Effector memory CD4-positive, alpha-beta T cell (primary cell): ENCODE measurements around the gene SH2D2A.
A peak's percentile ranks its signal among the peaks of the same experiment; 100 is the strongest.

ENCODE experiments used
- DNase-seq, 3 donors: peaks; one replicate each; pipeline ENCODE4 v3.0.0-alpha.2; 2020
- H3K27ac ChIP-seq: 2 replicates; pipeline ENCODE4 v1.7.0; 2013; ENCODE audit warnings: mild to moderate bottlenecking, low read length, moderate library complexity; ENCODE audit not compliant: insufficient read depth, poor library complexity, severe bottlenecking
- H3K27me3 ChIP-seq: replicated peaks from 2 replicates; pipeline ENCODE4 v1.7.0; 2013; ENCODE audit warnings: mild to moderate bottlenecking, low read length; ENCODE audit not compliant: insufficient read depth, control insufficient read depth, poor library complexity, severe bottlenecking
- H3K36me3 ChIP-seq: 2 replicates; pipeline ENCODE4 v1.7.0; 2013; ENCODE audit warnings: mild to moderate bottlenecking, low read length, moderate library complexity; ENCODE audit not compliant: control insufficient read depth, insufficient read depth
- H3K4me1 ChIP-seq: 2 replicates; pipeline ENCODE4 v1.7.0; 2013; ENCODE audit warnings: low read length, mild to moderate bottlenecking; ENCODE audit not compliant: control insufficient read depth, insufficient read depth, poor library complexity, severe bottlenecking
- H3K4me3 ChIP-seq: 2 replicates; pipeline ENCODE4 v1.7.0; 2013; ENCODE audit warnings: low read length, low read depth, mild to moderate bottlenecking; ENCODE audit not compliant: insufficient read depth, poor library complexity, severe bottlenecking
- H3K9me3 ChIP-seq: 2 replicates; pipeline ENCODE4 v1.7.0; 2013; ENCODE audit warnings: mild to moderate bottlenecking, low read length, moderate library complexity; ENCODE audit not compliant: control insufficient read depth

Gene SH2D2A

DNA sequence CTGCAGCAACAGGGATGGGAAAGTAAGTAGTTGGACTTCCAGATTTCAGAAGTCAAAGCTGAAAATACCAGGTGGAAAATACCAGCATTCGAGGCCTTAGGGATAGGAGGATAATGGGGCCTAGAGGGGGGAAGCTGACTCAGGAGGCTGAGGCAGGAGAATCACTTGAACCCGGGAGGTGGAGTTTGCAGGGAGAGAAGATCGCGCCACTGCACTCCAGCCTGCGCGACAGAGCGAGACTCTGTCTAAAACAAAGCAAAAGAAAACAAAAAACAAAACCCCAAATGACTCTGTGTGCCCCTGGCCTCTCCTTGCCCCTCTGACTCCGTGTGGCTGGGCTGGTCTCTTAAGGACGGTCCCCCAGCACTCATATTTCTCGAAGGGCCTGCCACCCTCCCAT is 3.4 kb downstream of the SH2D2A start:
- Histone ChIP-seq H3K36me3 (peaks cover 22% of the 10 kb centered on the region), H3K9me3 (no peaks in the 10 kb centered on the region), H3K27me3 (no peaks in the 10 kb centered on the region), H3K4me1 (peaks cover 50% of the 10 kb centered on the region), H3K4me3 (peak overlapping the region; percentile 55), H3K27ac (peak overlapping the region; percentile 99)
- no peak for DNase-seq

DNA sequence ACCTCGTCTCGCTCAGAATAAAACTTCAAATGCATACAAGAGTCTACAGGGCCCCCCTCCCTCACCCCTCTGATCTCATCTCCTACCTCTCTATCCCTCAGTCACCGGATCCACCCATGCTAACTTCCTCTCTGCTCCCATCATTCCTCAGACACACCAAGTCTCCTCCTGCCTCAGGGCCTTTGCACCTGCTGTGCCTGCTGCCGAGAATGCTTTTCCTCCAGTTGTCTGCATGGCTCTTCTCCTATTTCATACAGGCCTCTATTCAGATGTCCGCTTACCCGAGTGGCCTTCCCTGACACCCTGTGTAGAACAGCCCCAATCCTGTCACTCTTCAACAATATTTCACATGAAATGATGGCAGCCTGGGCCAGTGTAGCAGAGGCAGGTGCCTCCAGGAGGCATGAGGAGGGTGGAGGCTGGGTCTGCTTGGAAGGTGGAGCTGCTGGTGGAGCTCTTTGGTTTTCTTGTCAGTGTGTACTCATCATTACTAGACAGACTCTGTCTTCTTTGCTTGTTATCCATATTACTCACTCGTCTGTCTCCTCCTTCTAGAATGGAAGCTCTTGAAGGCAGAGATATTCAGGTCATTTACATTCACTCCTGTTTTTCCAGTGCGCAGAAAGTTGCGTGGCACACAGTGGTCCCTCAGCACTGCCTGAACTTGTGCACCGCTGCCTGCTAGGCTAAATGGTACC is 4.2 kb downstream of the SH2D2A start:
- peaks cover 56% of the 10 kb centered on the region for H3K4me1 ChIP-seq
- peak overlapping the region; percentile 34 for H3K27ac ChIP-seq
- peaks cover 22% of the 10 kb centered on the region for H3K36me3 ChIP-seq
- H3K9me3 ChIP-seq: no peaks in the 10 kb centered on the region
- H3K27me3 ChIP-seq: no peaks in the 10 kb centered on the region
- no peak overlapping the region for H3K4me3 ChIP-seq
- DNase-seq: no peak

DNA sequence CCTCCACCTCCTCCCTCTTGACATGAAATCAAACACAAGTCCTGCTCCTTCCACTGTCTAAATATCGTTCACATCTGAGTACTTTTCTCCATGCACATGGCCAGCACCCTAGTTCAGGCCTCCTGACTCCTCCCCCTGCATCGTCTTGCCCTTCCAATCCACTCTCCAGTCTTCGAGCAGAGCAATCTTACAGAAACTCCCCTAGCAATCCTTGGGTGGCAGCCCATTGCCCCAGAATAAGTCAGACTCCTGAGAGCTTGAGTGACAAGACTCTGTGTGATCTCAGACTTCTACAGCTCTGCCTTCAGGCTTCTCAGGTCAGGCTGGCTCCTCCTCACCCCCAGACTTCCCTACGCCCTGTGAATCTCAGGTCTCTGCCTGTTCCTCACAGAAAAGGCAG is 5.5 kb downstream of the SH2D2A start:
- no peak overlapping the region for H3K4me3 ChIP-seq
- H3K4me1 ChIP-seq: peaks cover 49% of the 10 kb centered on the region
- H3K36me3 ChIP-seq: peaks cover 28% of the 10 kb centered on the region
- H3K9me3 ChIP-seq: no peaks in the 10 kb centered on the region
- no peak for DNase-seq
- no peak overlapping the region for H3K27ac ChIP-seq
- no peaks in the 10 kb centered on the region for H3K27me3 ChIP-seq

DNA sequence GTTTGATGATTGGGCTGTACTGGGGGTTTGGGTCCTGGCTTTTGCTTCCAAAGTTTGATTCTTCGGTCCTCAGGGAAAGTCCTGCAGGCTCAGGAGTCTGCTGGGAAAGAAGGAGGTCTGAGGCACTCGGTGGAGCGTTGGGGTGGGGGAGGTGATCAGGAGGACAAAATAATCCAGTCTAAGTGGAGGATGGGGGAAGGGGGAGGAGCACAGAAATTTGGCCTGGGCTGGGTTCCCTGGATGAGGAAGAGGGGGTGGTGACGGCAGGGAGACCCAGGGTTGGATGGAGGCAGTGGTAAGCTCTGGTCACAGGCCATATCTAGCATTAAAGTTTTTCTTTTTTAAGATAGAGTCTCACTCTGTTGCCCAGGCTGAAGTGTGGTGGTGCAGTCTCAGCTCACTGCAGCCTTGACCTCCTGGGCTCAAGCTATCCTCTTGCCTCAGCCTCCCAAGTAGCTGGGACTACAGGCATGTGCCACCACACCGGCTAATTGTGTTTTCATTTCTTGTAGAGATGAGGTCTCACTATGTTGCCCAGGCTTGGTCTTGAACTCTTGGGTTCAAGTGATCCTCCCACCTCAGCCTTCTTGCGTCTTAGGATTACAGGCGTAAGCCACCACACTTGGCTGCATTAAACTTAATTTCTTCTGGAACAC is 6.8 kb downstream of the SH2D2A start:
- H3K4me1 ChIP-seq: peaks cover 36% of the 10 kb centered on the region

DNA sequence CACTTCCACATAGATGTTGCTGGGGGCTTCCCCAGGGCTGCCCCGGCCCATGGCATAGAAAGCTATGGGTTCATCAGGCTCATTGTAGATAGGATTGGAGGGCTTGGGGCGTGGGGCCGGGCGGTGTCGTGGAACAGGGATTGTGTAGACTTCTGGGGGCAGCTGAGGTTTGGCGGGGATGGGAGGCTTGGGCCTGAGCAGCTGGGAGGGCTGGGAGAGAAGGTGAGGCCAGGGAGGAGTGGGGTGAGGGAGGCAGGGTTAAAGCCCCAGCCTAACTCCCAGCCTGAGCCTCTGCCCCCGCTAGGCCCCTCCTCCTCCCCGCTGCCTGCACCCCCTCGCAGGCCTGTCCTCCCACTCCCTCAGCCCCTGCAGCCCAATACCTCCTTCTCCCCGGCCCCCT is 7.4 kb downstream of the SH2D2A start:
- H3K9me3 ChIP-seq: no peaks in the 10 kb centered on the region
- H3K4me1 ChIP-seq: peaks cover 30% of the 10 kb centered on the region
- peaks cover 31% of the 10 kb centered on the region for H3K36me3 ChIP-seq
- no peak for DNase-seq
- no peak overlapping the region for H3K27ac ChIP-seq
- no peak overlapping the region for H3K4me3 ChIP-seq
- H3K27me3 ChIP-seq: no peaks in the 10 kb centered on the region

More for the DNA sequence above, 6.8 kb downstream of the SH2D2A start:
- Histone ChIP-seq H3K27ac (no peak overlapping the region), H3K9me3 (no peaks in the 10 kb centered on the region), H3K36me3 (peaks cover 31% of the 10 kb centered on the region), H3K27me3 (no peaks in the 10 kb centered on the region), H3K4me3 (no peak overlapping the region)
- no peak for DNase-seq

DNA sequence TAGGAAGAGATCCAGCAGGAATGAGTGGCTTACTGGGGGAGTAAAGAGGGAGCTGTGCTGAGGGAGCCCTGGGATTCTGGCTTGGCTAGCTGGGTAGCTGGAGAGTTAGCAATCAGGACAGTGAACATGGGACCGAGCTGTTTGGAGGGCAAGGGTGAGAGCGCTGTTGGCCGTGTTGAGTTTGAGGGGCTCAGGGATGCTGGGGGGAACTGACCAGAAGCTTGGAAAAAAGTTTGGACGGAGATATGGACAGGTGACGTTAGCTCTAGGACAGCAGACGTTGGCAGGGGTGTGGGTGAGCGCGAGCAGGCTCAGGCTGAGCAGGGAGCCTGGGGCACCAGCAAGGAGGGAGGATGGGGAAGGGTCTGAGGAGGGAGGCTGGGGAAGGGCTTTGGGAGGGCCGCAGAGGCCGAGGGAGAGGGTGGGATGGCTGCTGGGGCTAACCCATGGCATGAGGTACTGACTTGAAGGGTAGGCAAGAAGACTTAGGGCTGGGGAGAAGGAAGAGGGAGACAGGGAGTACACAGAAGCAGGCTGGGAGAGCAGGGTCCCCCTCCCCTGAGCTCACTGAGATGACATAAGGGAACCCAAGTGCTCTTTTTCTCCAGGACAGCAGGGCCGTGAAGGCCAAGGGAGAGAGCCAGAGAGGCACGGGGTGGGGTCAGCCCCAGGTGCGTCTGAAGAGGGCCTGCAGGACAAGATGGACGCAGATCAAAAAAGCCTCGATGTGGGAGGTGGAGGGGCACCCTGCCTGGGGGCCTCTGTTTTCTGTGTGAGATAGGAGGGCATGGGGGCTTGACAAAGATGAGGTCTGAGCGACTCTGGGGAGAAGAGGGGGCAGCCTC is 8.2 kb downstream of the SH2D2A start:
- DNase-seq: no peak
- peaks cover 31% of the 10 kb centered on the region for H3K36me3 ChIP-seq
- H3K4me1 ChIP-seq: peaks cover 22% of the 10 kb centered on the region
- no peaks in the 10 kb centered on the region for H3K9me3 ChIP-seq
- no peaks in the 10 kb centered on the region for H3K27me3 ChIP-seq
- no peak overlapping the region for H3K4me3 ChIP-seq
- H3K27ac ChIP-seq: no peak overlapping the region

DNA sequence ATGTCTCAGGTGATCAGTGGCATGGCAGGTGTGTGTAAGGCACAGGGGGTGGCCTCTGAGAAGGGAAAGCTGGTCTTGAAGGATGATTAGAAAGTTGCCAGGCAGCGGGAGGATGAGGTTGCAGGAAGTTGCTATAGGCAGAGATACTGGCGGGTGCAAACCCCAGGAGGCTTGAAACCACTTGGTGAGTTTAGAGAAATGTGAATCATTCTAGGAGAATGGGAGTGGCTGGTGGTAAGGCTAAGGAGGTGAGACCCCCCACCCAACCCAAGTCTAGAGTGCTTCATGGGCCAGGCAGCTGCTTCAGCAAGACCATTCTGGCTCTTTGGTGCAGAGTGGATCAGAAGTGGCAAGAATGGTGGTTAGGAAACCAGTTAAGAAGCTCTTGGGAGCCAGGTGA is 9.0 kb downstream of the SH2D2A start:
- DNase-seq: no peak
- H3K4me1 ChIP-seq: peaks cover 15% of the 10 kb centered on the region
- no peak overlapping the region for H3K4me3 ChIP-seq
- H3K36me3 ChIP-seq: peaks cover 25% of the 10 kb centered on the region
- H3K27ac ChIP-seq: no peak overlapping the region
- no peaks in the 10 kb centered on the region for H3K27me3 ChIP-seq
- no peaks in the 10 kb centered on the region for H3K9me3 ChIP-seq

DNA sequence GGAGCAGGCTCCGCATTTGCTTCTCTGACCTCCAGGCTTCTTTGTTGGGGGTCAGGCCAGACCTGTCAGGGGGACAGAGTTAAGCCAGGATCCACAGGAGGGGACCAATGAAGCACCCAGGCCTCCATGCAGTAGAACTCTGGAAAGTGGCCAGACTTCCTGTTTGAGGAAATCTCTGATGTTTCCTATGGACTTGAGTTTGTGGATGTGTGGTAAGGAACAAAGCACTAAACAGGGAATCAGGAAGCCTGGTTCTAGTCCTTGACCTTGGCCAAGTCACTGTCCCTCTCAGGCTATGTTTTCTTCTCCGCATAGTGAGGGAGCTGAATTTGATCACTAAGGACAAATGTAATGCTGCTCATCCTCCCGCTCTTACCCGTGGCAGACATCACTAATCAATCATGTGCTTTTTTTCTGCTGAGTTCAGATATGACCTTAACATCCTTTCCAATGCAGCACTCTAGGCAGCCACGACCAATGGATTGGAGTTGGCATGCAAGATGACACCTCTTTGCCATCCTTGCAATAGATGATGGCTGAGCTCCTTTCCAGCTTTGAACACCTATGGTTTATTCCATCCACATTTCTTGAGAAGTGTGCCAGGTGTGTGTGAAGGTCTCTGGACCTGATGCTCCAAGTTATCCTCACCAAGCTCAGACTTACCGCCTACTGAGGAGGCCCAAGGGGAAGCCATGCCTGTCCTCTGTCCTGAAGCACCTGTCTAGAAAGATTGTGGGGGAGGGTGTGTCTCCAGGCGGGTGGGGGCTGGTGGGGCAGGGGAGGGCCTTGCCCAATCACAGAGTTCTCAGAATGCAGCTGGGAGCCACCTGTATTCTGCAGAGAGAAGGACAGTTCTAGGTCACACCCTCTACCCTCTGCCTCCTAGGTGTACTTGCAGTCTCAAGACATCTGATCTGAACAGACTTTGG is 9.9 kb downstream of the SH2D2A start:
- DNase-seq: no peak
- peaks cover 19% of the 10 kb centered on the region for H3K36me3 ChIP-seq
- no peaks in the 10 kb centered on the region for H3K9me3 ChIP-seq
- H3K27me3 ChIP-seq: no peaks in the 10 kb centered on the region
- H3K4me3 ChIP-seq: no peak overlapping the region
- H3K27ac ChIP-seq: no peak overlapping the region
- peaks cover 11% of the 10 kb centered on the region for H3K4me1 ChIP-seq

DNA sequence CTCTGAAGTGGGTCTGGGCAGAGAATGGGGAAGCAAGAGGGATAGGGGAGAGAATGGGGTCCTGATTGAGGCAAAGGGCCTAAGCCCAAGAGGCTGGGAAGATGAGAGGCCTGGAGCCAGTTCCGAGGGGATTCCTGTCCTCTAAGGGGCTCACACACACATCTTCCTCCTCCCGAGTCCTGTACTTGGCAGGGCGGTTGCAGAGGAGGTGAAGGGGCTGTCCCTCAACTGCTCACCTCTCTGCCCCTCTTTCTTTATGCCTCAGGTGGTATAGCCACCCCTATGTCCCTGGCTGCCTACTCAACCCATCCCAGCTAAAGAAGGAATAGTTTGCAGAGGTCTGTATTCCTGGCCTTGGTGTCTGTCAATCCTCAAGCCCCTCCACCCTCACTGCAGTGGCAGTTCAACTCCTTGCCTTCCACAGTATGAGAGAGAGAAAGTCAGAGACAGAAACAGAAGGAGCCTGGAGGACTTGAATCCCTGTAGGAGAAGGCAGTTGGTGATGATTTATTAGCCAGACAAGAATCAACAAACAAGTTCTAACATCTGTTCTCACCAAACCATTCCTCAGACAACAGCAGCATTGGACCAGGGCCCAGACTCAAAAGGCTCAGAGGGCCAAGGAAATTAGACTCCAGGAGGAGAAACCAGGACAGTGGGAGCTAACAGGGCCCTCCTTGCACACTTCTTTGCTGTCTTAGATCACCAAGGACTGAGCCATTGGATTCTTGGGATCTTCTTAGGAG is 10.7 kb downstream of the SH2D2A start:
- DNase-seq: no peak
- no peak overlapping the region for H3K27ac ChIP-seq

More for the DNA sequence above, 10.7 kb downstream of the SH2D2A start:
- Histone ChIP-seq H3K27me3 (no peaks in the 10 kb centered on the region), H3K9me3 (no peaks in the 10 kb centered on the region), H3K4me3 (no peak overlapping the region), H3K4me1 (peaks cover 19% of the 10 kb centered on the region), H3K36me3 (peaks cover 15% of the 10 kb centered on the region)
